GM18498 (cell line): ENCODE measurements around the gene AKAP13.
"Not testable (repeated sequence)": the region's sequence is repeated elsewhere in the genome, so short reads cannot be mapped to it uniquely, and the experiment has no call there.

ENCODE experiments used
- ATAC-seq: cut with Tn5 transposase; IDR thresholded peaks from one replicate; pipeline ENCODE4 v1.9.1; 2021; ENCODE audit warnings: mild to moderate bottlenecking, moderate library complexity; ENCODE audit not compliant: unreplicated experiment

The AKAP13 gene

DNA sequence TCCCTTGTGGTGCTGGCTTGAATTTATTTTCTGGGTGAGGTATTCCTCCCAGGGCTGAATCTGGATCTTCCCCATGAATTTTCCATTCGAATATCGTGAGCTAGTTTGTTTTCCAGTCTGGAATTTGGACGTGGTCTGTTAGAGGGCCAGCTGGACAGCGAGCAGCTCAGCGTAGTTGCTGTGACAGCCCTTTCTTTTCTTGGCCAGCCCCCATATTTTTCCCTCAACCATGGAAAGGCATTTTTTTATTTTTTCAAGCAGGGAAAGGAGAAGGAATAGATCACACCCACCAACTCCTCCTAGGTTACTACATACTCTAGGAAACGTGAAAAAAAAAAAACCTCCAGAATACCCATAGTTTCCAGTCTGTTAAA, 262.3 kb downstream of the AKAP13 start:
- ATAC-seq, result no peak

DNA sequence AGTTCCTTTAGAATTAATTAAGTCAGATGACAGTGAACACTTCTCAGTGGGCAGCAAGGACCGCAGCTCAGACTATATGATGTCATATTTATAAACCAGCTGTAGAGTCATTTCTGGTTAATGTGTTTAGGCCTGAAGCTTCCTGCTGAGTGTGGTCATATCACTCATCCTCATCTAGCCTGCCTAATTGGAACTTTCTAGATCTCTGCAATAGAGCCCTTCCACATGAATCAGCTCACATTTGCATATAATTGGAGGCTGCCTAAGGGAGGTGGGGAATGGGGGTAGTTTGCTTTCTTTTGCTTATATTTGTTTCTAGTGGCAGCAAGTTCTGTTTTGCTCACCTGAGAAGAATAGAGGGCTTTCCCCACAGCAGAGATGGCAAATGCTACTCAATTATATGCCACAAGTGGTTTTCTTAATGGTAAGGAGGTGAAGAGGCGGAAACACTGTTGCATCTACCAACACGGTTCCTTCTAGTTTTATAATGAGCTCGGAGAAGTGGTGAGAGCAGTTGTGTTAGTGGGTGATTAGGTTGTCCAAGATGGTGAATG, 266.2 kb downstream of the AKAP13 start:
- peak; percentile 88 for ATAC-seq

DNA sequence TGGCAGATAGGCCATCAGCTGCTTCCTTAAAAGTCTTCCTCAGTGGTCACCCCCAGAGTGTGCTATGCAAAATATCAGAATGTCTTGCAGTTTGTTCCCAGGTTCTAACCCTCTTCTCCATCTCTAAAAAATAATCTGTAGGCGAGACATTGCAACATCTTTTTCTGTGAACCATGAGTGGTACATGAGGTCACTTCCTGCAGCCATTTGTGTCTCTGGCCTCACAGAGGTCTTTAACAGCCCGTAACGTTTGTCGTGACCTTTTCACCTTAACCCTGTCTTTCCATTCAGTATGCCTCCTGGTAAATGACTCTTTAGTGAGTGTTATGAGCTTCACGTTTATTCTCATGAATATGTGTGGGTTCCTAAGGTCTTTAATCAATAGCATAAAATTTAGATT, 269.0 kb downstream of the AKAP13 start:
- no peak for ATAC-seq

DNA sequence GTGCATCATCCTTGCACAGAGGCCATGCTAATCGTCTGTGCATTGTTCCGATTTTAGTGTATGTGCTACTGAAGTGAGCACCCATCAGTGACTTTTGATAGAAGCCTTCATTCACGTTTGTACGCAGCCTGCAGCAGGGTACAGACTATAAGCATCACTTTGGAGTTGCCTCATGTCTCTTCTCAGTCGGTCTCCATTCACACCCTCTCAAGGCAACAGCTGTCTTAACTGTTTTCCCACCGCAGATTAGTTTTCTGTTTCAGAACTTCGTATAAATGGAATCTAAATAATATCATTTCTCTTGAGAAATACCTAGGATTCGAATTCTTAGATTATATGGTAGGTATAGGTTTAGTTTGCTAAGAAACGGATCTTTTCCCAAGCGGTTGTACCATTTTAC, 271.1 kb downstream of the AKAP13 start:
- ATAC-seq, result no peak

DNA sequence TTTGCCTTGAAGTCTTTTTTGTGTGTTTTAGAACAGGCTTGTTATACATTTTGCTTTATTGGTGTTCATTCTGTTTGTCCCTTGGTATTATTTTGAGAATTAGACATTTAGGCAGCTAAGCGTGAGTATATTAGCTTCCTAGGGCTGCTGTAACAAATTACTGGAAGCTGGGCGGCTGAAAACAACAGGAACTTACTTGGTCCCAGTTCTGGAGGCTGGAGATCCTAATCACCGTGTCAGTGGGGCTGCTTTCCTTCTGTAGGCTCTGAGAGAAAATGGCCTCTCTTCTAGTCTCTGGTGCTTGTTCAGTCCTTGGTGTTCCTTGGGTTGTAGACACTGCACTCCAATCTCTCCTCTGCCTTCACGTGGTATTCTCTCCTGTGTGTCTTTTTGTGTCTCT, 272.1 kb downstream of the AKAP13 start:
- no peak for ATAC-seq

DNA sequence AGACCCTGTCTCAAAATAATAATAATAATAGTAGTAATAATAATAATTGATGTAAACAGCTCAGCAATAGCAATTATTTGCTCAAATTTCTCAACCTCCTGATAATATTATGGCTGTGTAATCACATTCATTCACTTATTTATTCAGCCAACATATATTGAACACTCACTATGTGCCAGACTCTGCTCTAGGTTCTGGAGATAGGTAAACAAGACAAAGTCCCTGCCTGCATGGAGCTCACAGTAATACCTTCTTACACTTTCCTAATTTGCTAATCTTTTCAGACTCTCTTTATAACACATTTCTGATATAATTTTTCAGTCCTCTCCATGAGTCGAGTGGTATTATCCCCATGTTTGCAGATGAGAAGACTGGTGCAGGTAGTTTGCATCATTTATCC, 276.7 kb downstream of the AKAP13 start:
- ATAC-seq, result no peak

DNA sequence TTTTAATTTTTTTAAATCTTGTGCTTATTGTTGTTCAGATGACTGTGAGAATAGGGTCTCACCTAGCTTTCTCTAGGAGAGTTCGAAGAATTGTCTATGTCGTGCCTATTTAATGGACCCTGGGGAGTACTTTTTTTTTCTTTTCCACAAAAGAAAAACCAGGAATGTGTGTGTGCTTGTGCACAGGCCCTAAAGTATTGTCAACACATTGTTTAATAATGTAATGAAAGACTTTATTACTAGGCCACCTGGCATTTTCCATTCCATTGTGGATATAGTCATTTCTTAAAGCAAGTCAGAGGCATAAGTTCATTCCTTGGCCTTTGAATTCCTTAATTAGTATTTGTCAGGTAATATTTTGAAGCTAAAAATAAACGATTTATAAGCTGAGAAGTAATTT, 278.4 kb downstream of the AKAP13 start:
- no peak for ATAC-seq

DNA sequence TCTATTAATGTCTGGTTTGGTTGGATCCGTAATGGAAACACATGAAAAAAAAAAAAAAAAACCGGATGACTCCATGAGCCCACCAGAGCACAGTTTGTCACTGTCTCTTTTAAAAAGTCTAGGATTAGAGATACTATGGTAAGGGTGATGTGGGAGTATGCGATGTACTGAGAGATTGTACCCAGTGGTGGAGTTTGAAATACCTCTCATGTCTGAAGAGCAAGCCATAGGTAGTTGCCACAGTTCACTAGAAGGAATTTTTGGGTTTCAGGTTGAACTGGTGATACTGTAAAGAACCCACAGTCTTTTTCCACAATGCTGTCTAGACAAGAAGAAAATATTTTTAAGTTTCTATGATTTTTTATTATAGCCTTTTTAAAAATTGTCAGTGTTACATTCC, 281.5 kb downstream of the AKAP13 start:
- no peak for ATAC-seq

DNA sequence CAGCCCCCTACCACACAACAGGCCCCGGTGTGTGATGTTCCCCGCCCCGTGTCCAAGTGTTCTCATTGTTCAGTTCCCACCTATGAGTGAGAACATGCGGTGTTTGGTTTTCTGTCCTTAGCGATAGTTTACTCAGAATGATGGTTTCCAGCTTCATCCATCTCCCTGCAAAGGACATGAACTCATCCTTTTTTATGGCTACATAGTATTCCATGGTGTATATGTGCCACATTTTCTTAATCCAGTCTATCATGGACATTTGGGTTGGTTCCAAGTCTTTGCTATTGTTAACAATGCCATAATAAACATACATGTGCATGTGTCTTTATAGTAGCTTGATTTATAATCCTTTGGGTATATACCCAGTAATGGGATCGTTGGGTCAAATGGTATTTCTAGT, 285.3 kb downstream of the AKAP13 start:
- ATAC-seq, result not testable (repeated sequence)

DNA sequence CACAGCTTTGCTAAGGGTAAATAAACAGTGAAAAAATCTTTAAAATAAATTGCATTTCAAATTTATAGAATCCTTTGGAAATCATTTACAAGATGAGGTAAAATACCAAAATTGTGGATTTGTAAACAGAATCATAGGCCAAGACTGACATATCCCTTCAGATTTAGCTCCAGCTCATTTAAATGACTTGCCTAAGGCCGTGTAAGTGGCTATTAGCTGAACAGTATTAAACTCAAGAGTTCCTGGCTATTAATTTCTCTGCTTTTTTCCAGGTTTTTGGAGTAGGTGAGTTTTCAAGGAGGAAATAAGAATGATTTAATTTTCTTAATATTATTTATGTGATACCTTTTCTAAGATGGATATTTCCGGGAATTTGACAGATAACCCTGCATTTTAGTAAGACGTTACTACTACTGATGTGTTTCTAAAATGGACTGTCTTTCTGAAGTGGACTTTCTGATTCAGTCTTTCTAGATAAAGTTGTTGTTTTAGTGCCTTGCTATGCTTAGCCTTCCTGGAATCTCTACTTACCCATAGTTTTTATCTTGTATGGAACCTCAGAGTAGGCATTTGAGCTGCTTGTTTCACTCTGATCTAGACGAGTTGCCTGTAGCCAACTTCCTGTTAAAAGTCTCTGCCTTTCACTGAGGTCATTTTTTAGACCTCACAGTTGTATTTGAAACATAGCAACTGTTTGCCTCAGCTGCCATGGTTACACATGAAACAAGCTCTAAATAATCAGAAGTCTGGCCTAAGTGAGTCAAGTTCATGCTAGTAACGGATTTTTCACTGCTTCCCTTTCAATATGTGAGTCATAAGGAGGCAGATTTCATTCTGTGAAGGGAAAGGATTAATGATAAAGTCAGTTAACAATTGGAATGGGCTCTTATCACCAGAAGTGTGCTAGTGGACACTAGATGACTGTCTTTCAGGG, 287.4 kb downstream of the AKAP13 start:
- ATAC-seq, result peak; percentile 92

DNA sequence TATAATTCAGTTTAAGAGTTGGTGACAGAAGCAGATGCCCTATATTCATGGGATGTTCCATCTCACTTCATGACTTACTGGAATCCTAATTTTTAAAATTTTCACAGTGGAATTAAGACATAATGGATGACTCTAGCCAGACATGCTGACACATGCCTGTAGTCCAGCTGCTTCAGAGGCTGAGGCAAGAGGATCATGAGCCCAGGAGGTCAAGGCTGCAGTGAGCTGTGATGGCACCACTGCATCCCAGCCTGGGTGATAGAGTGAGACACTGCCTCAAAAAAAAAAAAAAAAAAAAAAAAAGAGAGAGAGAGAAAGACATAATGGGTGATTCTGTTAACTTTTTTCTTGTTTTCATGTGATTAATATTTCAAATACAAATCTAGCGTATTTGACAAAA, 290.8 kb downstream of the AKAP13 start:
- ATAC-seq, result no peak

DNA sequence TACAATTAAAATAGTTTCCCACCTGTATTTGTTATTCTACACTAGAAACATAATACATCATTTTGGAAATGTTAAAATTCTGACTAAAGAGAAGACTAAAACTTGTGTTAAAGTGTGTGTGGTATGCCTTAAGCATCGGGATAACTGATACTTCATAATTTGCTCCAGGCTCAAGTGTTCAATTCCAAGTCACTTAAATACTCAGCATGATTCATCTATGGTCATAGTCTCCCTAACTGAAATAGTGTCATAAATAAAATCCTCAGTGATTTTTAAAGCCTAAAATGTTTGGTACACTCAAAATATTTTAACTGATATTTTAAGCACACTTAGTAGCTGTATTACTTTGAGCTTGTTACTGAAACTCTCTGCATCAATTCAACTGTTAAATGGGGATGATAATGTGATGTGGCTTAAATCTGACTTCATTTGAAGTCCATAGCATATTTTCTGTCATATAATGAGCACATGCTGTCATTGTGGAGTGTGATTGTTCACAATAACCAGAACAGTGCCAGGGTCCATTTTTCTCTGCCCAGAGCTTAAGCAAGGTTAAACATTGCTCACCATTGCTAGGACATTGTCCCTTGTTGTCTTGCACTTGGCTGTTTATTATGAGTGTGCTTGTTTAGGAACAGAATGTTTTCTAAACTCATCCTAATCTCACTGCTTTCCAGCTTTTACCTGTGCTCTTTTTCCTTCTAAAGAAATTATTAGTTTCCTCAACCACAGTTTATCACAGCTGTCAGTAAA, 292.1 kb downstream of the AKAP13 start:
- no peak for ATAC-seq

DNA sequence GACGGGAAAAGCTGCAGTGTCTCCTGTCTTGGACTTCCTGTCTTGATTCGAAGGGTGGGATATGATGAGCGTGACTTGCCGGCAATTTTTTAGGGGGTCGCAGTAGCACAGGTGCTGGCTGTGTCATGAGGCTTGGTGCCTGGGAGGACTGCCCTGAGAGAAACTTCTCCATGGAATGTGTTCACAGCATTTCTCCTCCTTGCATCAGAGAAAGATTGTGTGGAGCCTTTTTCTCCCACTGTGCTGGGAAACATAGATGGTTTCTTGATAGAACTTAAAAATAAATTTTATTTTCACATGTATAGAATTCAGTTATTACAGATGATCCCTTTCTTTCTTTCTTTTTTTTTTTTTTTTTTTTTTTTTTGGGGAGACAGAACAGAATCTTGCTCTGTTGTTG, 292.9 kb downstream of the AKAP13 start:
- ATAC-seq, result no peak

DNA sequence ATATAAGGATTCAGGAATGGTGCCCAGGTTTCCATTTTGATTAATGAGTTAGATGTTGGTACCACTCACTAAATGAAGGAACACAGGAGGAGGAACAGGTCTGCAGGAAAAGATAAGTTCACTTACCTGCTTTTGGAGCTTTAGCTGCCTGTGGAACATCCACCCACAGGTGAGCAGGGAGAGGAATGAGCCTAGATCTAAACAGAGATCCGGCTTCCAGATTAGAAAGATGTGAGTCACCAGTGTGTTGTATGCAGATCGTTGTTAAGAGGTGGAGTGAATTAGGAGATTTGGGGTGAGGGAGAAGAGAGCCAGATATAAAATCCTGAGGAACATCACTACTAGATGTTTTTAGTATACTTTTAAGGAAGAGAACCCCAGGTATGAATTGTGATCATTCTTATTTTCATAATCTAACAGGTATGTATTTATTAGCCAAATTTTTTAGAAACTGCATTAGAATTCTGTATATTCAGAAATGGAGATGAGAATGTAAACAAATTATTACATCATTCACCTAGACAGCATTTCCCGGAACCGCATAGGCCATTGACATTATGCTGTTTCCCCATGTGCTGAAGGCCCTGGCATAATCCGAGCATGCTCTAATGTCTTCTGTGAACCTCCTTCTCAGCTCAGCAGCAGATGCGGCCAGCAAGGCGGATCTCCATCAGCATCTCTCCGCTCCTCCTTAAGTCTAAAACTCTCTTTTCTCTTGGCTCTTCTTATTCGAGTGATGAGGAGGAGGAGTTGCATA, 296.1 kb downstream of the AKAP13 start:
- no peak for ATAC-seq

DNA sequence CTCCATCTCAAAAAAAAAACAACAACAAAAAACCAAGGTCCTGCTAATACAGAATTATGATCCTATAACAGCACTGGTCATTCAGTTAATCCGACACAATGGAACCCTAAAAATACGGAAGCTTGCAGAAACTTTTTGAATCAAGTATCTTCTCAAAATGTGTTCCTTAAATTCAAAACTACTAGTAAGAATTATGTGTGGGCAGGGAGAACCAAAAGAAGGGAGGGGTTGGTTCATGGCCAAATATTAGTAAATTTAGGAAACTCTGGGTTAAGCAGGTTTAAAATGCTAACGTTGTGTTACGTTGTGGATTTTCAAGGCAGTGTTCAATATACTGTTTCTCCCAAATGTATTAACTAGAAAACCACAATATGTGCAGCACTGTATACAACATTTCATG, 298.8 kb downstream of the AKAP13 start:
- no peak for ATAC-seq

DNA sequence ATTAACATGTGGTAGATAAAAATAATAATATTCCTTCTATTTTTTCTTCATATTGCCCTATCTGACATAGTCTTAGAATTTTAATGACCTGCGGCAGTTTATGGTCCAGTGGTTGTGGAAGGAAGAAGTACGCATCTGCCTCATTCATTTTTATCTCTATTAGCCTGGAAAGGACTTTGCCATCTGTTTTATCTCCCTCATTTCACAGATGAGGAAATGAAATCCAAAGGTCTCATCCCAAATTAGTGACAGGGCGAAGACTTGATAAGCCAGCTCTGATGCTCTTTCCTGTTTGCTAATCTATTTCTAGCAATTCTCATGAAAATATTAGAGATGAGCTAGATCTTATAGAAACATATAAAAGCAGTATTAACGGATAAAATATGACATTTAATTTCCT, 301.0 kb downstream of the AKAP13 start:
- ATAC-seq, result no peak

DNA sequence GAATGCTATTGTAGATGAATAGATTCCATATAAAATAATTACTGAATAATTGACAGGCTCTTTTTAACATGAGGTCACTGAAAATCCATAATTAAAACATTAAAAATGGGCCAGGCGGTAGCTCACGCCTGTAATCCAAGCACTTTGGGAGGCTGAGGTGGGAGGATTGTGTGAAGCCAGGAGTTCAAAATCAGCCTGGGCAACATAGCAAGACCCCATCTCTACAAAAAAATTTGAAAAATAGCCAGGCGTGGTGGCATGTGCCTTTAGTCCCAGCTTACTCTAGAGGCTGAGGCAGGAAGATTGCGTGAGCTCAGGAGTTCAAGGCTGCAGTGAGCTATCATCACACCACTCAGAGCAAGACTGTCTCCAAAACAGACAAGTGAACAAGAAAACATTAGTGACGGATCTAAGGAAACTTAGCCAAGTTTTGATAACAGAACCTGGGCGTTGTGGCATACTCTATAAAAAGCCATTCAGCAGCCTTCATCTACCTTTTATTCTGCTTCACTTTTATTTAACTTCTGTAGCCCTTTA, 303.8 kb downstream of the AKAP13 start:
- ATAC-seq, result no peak

DNA sequence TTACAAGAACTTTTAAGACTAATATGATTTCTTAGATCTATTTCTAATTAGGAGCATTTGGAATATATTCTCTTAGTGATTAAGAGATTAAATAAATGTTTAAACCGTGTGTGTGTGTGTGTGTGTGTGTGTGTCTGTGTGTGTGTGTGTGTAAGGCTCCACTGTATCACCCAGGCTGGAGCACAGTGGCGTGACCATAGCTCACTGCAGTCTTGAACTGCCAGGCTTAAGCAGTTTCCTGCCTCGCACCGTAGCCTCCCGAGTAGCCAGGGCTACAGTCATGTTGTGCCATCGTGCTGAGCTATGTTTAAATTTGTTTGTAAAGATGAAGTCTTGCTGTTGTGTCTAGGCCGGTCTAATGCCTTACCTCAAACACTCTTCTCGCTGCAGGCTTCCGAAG, 305.0 kb downstream of the AKAP13 start:
- ATAC-seq, result no peak

DNA sequence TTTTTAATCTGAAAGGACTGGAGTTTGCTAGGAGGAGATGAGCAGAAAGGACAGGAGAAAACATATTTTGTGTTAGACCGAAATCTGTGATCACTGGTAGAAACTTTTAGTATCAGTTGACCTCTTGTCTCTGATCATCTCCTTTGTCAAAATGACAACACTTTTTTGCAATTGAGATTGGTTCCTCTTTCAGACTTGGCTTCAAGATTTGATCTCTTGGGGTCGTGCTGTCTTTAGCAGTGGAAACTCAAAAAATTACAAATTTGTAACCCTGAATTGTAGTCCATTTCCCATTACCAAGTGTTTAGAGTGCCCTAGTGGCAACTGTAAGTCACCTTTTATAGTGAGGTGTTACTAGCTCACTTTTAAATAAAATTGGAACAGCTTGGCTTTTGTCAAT, 306.9 kb downstream of the AKAP13 start:
- no peak for ATAC-seq

DNA sequence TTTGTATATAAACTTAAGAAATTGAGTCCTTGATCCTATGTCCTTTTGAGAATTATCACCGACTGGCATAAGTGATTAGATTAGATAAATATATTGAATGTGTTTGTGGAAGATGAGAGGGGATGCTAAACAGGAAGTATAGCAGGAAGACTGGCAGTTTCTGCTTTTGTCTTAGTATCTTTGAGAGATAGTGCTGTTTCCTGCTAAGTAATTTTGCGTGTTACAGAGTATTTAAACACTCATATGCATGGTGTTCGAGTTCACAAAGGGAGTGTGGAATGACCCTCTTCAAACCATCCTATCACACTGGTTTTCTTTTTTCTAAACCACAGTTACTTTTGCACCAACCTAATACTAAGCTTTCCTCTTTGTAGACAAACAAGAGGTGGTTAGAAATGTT, 308.3 kb downstream of the AKAP13 start:
- no peak for ATAC-seq

DNA sequence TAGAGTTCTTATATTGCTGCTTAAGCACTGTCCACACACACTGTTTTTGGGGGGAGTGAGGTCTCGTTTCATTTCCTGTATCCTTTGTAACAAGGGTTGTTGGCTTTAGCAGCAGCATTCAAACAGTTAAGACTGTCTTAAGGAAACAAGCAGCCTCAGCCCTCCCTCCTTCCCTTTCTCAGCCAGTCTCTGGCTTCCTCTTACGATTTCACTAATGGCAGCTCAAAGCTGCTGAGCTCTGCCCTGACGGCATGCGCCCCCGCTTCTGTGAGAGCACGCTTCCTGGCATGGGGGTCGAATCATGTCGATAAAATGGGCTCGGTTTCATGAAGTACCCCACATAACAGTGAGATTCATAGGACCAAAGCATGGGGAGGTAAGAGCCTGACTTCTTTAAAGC, 309.3 kb downstream of the AKAP13 start:
- peak; percentile 36 for ATAC-seq
